HuH-7.5 (cell line): ENCODE measurements around the gene TP53TG5.

Source experiments
- DNase-seq: peaks from one replicate; pipeline ENCODE4 v3.0.0; 2011; ENCODE audit warnings: low spot score

Gene TP53TG5

GRCh38 chr20:45345104-45345936 lies 32.8 kb downstream of the TP53TG5 start:
- no peak for DNase-seq

GRCh38 chr20:45344168-45344860 lies 33.8 kb downstream of the TP53TG5 start:
- DNase-seq = peak; percentile 46

GRCh38 chr20:45343532-45344167 lies 34.5 kb downstream of the TP53TG5 start:
- peak; percentile 60 for DNase-seq

DNA sequence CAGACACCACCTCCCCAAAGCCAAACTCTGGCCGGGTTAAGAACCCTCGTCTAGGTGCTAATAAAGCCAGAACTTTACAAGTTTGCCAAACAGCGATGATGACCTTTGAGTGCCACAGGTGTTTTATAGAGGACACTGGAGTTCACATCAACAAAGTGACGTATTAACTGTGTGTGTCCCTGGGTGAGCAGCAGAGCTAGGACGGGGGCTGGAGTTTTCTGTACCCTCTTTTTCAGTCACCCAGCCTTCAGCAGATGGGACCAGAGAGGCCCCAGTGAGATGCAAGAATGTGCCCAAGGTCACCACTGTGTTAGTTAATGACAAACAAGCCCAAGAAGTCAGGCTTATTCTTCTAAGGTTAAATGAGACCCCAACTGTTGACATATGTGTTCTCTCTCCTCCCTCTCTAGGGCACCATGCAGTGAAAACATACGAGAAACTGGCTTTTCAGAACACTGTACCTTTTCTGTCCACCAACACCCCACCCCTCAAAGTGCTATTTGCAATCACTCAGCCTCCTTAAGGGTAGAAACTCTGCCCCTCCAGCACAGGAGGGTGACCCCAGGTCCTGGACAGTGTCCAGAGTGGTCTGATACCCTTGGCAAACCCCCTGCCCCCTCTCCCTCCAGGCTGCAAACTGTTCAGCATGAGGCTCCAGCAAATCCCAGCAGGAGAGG lies 35.1 kb downstream of the TP53TG5 start:
- no peak for DNase-seq

DNA sequence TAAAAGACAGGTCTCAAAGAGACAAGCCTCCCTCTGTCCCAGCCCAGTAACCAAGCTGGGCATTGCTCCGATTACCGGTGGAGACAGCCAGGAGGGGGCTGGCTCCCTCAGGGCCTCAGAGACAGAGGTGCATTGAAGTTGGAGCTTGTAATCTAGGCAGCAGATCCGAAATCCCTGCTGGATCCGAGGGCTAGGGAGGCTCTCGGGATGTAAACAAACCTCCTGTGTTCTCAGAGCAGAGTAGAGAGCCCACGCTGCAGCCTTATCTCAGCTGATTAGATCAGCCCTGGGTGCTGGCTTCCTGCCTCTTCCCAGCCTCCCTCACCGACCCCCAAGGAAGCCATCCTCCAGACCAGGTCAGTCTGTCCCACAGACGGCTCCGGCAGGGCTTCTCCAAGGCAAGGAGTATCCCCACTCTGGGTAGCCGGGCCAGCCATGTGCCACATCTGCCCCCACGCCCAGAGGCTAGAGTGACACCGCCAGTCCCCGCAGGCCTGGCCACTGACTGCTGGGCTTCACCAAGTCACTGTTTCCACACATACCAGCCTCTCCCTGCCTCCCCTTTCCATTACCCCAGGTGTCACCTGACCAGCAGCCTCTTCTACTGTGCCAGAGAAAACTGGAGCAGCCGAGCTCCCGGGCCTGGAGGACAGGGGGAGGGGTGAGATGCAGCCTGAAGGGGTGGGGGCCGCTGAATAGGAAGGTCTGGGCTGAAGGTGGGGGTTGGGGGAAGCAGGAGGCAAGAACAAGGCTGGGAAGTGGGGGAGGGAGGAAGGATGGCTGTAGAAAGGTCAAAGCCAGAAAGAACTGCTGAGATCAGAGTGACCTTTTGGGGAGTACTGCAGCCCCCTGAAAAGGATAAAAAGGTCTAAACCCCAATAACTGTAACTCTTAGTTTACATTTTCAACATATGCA lies 35.9 kb downstream of the TP53TG5 start:
- DNase-seq = peak; percentile 57

DNA sequence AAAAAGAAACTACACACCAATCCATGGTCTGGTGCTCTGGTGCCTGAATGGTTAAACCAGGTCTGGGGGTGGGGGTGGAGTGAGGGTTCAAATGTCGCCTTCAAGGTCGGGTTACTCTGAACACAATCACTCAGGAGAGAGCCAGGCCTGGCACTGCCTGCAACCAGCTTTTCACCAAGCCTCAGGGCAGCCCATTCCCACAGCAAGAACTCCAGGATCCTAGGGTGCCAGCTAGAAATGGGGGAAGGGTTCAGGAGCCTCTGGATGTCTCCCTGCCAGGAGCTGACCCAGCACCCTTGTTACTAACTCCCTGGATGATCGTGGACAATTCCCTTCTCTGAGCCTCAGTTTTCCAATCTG lies 36.6 kb downstream of the TP53TG5 start:
- DNase-seq = no peak

DNA sequence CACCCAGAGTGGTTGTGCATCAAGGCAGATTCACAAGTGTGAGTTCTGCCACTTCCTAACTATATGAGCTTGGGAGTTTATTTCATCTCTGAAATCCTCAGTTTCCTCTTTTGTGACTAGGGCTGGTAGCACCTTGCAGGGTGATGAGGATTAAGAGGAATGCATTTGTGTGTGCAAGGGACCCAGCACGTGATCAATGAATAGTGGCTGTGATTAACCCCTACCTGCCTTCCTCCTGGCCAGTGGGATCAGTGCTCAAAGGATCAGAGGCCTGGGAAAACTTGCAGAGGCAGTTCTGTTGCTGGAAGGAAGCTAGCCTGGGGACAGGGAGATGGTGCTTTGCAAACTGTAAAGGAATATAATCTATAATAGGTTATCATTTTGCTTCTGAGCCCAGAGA lies 37.2 kb downstream of the TP53TG5 start:
- no peak for DNase-seq

GRCh38 chr20:45340236-45340847 lies 37.8 kb downstream of the TP53TG5 start:
- no peak for DNase-seq

- DNase-seq = no peak
Observed at GRCh38 chr20:45339799-45340198, 38.3 kb downstream of the TP53TG5 start.

GRCh38 chr20:45339084-45339483 lies 39.0 kb downstream of the TP53TG5 start:
- no peak for DNase-seq

- DNase-seq = no peak
Observed at GRCh38 chr20:45338121-45339030, 39.7 kb downstream of the TP53TG5 start.

DNA sequence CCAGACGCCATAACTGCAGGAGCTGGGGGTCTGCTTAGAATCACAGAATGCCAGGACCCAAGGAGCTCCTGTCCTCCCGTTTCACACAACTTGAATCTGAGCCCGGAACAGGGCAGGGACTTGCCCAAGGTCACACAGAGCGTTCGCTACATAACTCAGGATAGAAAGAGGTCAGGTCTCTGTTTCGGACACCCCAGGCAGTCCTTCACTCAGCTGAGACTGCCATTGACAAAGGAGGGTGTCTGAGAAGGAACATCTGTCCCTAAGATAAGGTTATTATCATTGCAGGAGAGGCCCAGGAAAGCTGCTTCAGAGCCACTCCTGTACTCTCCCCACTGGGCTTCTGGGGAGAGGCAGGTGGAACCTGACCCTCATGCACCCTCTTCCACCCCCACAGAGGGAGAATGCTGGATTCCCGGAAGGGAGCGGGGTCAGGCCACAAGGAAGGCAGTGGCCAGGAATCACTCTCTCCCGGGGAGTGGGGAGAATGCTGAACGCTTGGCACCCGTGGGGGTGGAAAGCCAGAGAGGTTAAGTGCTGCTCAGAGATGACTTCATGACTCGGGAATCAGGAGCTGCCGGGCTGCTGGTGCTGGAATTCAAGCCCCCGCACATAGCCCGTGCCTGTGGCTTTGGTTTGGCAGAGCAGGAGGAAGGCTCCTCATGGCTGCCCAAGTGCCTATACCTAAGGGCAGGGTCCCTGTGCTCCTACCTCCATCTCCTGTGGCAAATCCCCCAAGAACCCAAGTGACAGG lies 40.6 kb downstream of the TP53TG5 start:
- no peak for DNase-seq

DNA sequence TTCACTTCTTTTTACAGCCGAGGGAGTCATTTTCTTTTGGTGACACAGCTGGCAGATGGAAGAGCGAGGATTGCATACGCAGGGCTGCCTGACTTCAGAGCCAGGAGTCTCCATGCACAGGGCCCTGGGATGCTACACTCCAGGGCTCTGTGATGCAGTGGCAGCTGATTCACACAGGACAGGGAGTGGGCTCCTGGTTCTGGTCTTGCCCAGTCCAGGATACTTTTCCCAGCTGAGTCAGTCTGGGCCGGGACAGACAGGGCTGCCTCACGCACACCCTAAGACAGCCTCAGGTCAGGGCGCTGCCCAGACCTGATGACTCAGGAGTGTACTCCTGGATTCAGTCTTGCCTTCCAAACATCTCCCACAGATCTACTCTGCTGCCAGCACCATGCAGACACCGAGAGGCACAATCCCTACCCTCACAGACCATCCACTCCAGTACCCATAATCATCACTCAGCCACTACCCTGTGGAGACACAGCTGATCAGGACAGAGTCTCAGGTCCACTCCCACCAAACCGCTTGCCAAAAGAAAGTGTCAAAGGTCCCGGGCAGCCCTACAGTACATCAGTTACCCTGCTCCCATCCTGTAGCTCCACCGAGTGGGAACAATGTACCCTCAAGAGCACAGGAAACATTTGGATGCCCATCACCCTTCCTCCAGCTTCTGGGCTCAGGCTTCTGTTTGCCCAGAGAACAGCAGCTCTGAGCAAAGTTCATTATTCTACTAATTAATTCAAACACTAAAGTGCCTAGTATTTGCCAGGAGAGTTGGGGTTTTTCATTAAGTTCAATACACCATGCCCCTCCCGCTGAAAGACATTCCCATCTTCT lies 41.4 kb downstream of the TP53TG5 start:
- DNase-seq = no peak

GRCh38 chr20:45330476-45330875 lies 47.6 kb downstream of the TP53TG5 start:
- DNase-seq = no peak

DNA sequence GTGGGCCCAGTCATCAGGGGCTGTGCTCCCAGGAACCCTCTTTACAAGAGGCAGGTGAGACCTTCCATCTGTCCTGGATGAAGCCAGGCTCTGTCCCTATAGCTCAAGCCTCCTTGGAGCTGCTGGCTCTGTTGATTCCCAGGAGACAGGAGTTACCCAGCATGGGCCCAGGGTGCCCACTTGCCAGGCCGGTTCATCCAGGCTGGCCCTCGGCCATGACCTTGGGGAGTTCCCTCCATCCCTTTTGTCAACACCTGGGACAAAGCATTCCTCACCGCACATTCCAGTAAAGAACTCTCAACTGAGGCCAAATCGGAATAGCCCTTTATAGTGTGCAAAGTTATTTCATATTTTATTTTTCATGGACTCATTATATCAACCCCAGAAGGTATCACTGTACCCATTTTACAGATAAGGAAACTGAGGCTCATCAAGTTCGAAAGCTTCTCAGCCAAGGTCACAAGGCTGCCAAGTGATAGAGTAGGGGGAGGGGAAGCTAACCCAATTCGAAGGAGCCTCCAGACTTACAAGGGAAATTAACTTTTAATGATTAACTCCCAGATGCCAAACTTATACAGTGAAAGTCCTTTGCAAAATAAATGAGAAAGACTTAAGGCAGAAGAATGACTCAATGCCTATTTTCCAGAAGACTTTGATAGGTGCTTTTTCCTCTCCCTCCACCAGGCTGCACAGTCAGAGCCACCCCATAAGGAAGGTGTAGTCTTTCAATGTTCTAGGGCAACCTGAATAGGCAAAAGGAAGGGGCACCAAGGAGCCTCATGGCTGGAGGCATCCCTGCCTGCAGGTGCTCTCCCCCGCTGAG lies 48.4 kb downstream of the TP53TG5 start:
- no peak for DNase-seq

- no peak for DNase-seq
Observed at GRCh38 chr20:45328451-45328850, 49.7 kb downstream of the TP53TG5 start.

GRCh38 chr20:45325371-45325770 lies 52.8 kb downstream of the TP53TG5 start:
- DNase-seq = no peak
